Gastroesophageal sphincter (tissue), 4 donors: Measurements from ENCODE around the gene SLC8A2. TPM values are rescaled to one million over a fixed set of nuclear protein-coding genes. Genes with fewer than 3 reads are reported as not detected.

Experiments used
- ATAC-seq: fragments of 150-250 bp; one replicate; pipeline ENCODE4 v1.9.1; 2016; ENCODE audit warnings: mild to moderate bottlenecking, moderate library complexity
- H3K27ac ChIP-seq, 4 donors: fragments of 200-600 bp; sonication (generic) in 3 of 4; 1 replicate in 3 of 4; 2 replicates in 1 of 4; pipeline ENCODE4 v1.5.1; 2016 to 2019
- H3K27me3 ChIP-seq: fragments of 200-600 bp; sonication (generic); one replicate; pipeline ENCODE4 v1.5.1; 2019
- H3K36me3 ChIP-seq, 2 donors: fragments of 200-600 bp; sonication (generic); one replicate each; pipeline ENCODE4 v1.5.1; 2019; ENCODE audit warnings: control low read depth in 1 of 2
- H3K4me1 ChIP-seq, 3 donors: fragments of 200-600 bp; sonication (generic); 1 replicate in 2 of 3; 2 replicates in 1 of 3; pipeline ENCODE4 v1.5.1; 2016 to 2019; ENCODE audit warnings: control low read depth in 2 of 3
- H3K4me3 ChIP-seq, 2 donors: fragments of 200-600 bp; sonication (generic); one replicate each; pipeline ENCODE4 v1.5.1; 2019; ENCODE audit warnings: mild to moderate bottlenecking in 1 of 2, moderate library complexity in 1 of 2
- H3K9me3 ChIP-seq, 3 donors: fragments of 200-600 bp; sonication (generic); one replicate each; pipeline ENCODE4 v1.5.1; 2017 to 2019; ENCODE audit warnings: control low read depth in 2 of 3
- EP300 ChIP-seq: sonication (generic); formaldehyde crosslinking; IDR thresholded peaks from one replicate; pipeline ENCODE4 v1.6.1; 2017; ENCODE audit warnings: antibody characterized with exemption, mild to moderate bottlenecking
- POLR2A ChIP-seq, 2 donors: fragments of 450-650 bp; IDR thresholded peaks; one replicate each; pipeline ENCODE4 v1.6.1; 2017; ENCODE audit warnings: antibody characterized with exemption in 2 of 2, mild to moderate bottlenecking in 2 of 2, moderate library complexity in 1 of 2
- POLR2AphosphoS5 ChIP-seq: sonication (generic); formaldehyde crosslinking; IDR thresholded peaks from one replicate; pipeline ENCODE4 v1.6.1; 2017; ENCODE audit warnings: antibody characterized with exemption
- WGBS, 2 donors: methylation state at CpG; one replicate each; pipeline ENCODE4 v1.1.5; 2018; ENCODE audit warnings: low coverage in 1 of 2; 5-methylcytosine and 5-hydroxymethylcytosine counted together
- total RNA-seq, 4 donors: library from RNA; depleted of rRNA; stranded (reverse); fragments of >200 nt; gene quantifications; one replicate each; pipeline ENCODE4 v1.1.0, GENCODE V29; 2016
- TF ChIP-seq, protein P1 (sequence below), 4 experiments: fragments of 200-600 bp in 2 of 4; fragments of 450-650 bp in 2 of 4; sonication (generic) in 1 of 4; IDR thresholded peaks; one replicate each; pipeline ENCODE4 v1.5.1; 2017 to 2019; ENCODE audit warnings: antibody characterized with exemption in 4 of 4, mild to moderate bottlenecking in 2 of 4, moderate library complexity in 2 of 4

SLC8A2 gene
- total RNA-seq, 4 donors from 2014 or later, result 6.5 to 19.9 (median 9.5) TPM

DNA sequence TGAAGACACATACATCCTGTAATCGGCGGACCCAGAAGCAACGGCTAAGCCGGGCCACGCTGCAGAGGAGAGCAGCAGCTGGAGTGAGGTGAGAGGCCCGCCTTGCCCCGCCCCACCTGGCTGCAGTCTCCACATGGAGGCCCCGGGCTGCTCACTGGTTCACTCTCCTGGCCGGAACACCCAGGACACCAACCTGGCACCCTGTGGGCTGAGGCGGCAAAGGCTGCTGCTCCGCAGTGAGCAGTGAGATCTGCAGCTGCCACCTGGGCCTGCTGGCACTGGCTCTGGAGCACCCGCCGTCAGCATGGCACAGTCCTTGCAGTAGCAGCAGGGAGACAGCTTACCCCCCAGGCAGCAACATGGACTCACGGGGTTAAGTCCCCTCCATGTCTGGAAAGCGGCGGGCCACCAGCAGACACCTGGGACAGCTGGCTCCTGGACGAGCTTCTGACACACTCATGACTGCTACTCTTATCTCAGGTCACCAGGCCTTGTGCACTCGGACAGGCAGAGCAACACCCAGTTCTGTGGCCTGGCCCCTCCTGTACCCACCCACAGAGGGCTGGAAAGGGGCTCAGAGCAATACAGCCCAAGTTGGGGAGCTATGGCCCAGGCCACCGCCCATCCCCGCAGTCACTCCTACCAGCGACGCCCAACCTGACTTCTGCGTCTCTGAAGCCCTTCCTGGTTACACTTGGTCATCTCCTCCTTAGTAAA is 25.5 kb upstream of the SLC8A2 start:
- H3K36me3 ChIP-seq, result peaks cover 0 to 96% of the 10 kb centered on the region in 2 donors
- H3K27ac ChIP-seq, result no peak overlapping the region
- ATAC-seq, result no peak
- H3K4me1 ChIP-seq, result peaks cover 0 to 24% (median 0%) of the 10 kb centered on the region in 3 donors
- TF ChIP-seq POLR2A (IDR thresholded peaks at IDR 0.05) (no peak), EP300 (no peak), POLR2AphosphoS5 (no peak)
- TF ChIP-seq, protein P1, sequence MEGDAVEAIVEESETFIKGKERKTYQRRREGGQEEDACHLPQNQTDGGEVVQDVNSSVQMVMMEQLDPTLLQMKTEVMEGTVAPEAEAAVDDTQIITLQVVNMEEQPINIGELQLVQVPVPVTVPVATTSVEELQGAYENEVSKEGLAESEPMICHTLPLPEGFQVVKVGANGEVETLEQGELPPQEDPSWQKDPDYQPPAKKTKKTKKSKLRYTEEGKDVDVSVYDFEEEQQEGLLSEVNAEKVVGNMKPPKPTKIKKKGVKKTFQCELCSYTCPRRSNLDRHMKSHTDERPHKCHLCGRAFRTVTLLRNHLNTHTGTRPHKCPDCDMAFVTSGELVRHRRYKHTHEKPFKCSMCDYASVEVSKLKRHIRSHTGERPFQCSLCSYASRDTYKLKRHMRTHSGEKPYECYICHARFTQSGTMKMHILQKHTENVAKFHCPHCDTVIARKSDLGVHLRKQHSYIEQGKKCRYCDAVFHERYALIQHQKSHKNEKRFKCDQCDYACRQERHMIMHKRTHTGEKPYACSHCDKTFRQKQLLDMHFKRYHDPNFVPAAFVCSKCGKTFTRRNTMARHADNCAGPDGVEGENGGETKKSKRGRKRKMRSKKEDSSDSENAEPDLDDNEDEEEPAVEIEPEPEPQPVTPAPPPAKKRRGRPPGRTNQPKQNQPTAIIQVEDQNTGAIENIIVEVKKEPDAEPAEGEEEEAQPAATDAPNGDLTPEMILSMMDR (IDR thresholded peaks at IDR 0.05), result no peak
- H3K27me3 ChIP-seq, result no peaks in the 10 kb centered on the region
- WGBS, 2 donors, result 84 to 87% methylated on average over 3 to 6 of the region's 23 CpGs
- H3K9me3 ChIP-seq, result no peaks in the 10 kb centered on the region
- H3K4me3 ChIP-seq, result no peak overlapping the region

DNA sequence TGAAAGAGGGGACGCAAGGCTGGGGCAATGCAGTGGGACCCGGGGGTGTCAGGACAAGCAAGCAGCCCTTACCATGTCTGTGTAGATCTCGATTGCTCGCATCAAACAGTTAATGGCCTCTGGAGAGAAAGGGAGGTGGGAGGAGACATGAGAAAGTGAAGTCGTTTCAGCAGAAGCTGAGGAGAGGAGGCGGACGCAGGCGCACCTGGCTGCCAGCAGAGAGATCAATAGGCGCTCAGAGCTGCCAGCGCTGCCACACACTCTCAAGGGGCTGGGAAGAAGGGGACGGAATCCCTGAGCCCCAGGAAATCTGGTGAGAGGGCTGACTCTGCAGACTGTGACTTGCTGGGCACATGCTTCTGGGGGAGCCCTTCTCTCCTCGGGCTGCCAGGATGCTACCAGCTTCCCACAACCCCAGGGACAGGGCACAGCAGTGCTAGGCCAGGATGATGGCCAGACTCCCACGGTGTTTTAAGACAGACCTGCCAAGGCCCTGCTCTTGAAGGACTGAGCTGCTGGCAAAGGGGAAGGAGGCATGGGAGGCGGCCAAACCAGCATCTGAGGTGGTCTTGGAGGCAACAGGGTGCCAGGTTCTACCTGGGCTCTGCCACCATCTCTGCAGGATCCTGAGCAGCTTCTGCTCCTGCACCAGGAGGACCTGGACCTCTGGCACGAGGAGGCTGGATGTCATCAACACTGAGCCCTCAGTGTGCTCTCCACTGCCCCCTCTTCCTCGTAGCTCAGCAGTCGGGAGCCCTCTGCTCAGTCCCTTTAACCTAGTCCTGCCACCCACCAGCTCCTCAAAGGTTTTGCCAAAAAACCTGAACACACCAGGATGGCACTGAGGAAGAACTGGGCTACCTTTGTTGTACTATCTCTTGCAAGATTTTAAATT is 24.0 kb upstream of the SLC8A2 start:
- TF ChIP-seq, protein P1 (IDR thresholded peaks at IDR 0.05), result no peak
- Histone ChIP-seq H3K9me3 (no peaks in the 10 kb centered on the region), H3K27ac (no peak overlapping the region), H3K4me3 (no peak overlapping the region), H3K27me3 (no peaks in the 10 kb centered on the region), H3K36me3 (peaks cover 0 to 97% of the 10 kb centered on the region in 2 donors), H3K4me1 (peaks cover 0 to 15% (median 0%) of the 10 kb centered on the region in 3 donors)
- ATAC-seq, result no peak
- WGBS, 2 donors, result 74 to 80% methylated on average over 1 to 7 of the region's 17 CpGs

DNA sequence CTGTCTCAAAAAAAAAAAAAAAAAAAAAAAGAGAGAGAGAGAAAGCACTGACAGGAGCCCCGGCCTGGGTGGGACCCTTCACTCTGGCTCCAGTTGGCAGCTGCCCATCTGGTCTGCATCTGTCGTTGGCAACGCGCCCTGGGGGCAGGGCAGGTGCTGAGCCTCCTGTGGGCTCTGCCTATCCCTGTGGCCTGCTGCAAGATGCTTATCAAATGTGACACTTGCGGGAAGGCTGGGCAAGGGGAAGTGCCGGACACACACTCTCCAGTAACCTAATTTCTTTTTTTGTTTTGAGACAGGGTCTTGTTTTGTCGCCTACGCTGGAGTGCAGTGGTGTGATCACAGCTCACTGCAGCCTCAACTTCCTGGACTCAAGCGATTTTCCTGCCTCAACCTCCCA is 23.0 kb upstream of the SLC8A2 start:
- no peak for ATAC-seq
- Histone ChIP-seq H3K9me3 (no peaks in the 10 kb centered on the region), H3K36me3 (peaks cover 0 to 96% of the 10 kb centered on the region in 2 donors), H3K4me1 (peaks cover 0 to 12% (median 0%) of the 10 kb centered on the region in 3 donors), H3K4me3 (no peak overlapping the region), H3K27ac (no peak overlapping the region), H3K27me3 (no peaks in the 10 kb centered on the region)
- TF ChIP-seq EP300, result no peak
- TF ChIP-seq, protein P1 (IDR thresholded peaks at IDR 0.05), result no peak
- TF ChIP-seq POLR2A (IDR thresholded peaks at IDR 0.05), result no peak
- TF ChIP-seq POLR2AphosphoS5, result no peak
- 50 to 66% methylated on average over 9 of the region's 9 CpGs for WGBS, 2 donors

DNA sequence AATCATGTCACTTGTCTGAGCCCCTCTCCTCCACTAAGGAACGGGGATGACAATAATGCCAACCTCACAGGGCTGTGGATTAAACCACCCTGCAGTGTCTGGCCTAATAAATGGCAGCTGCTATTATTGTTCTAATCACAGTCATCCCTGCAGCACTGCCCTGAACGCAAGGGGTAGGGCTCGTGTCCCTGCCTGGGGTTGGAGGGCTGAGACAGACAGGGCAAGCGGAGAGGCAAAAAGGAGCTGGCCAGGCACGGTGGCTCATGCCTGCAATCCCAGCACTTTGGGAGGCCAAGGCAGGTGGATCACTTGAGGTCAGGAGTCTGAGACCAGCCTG is 22.5 kb upstream of the SLC8A2 start:
- H3K27ac ChIP-seq, result no peak overlapping the region
- 100% methylated on average over 1 of the region's 5 CpGs; no CpG with 5 or more reads in 1 of the 2 donors for WGBS, 2 donors
- no peak for ATAC-seq
- peaks cover 0 to 12% (median 0%) of the 10 kb centered on the region in 3 donors for H3K4me1 ChIP-seq
- peaks cover 0 to 96% of the 10 kb centered on the region in 2 donors for H3K36me3 ChIP-seq
- TF ChIP-seq POLR2A (IDR thresholded peaks at IDR 0.05) (no peak), POLR2AphosphoS5 (no peak), EP300 (no peak)
- TF ChIP-seq, protein P1 (IDR thresholded peaks at IDR 0.05), result no peak
- no peak overlapping the region for H3K4me3 ChIP-seq
- no peaks in the 10 kb centered on the region for H3K27me3 ChIP-seq
- no peaks in the 10 kb centered on the region for H3K9me3 ChIP-seq
